ENCODE results near the gene EHBP1.
"Not testable (repeated sequence)": the region's sequence is repeated elsewhere in the genome, so short reads cannot be mapped to it uniquely, and the experiment has no call there.

The EHBP1 gene

GRCh38 chr2:63073994-63074393 lies 368.5 kb downstream of the EHBP1 start:
- DNase-seq (ENCODE audit: low read depth): no peak

GRCh38 chr2:63074399-63074798 lies 368.9 kb downstream of the EHBP1 start:
- DNase-seq (ENCODE audit: low read depth): not testable (repeated sequence)

- no peak for DNase-seq (ENCODE audit: low read depth)
These were observed 373.5 kb downstream of the EHBP1 start for GRCh38 chr2:63078852-63079606.

DNA sequence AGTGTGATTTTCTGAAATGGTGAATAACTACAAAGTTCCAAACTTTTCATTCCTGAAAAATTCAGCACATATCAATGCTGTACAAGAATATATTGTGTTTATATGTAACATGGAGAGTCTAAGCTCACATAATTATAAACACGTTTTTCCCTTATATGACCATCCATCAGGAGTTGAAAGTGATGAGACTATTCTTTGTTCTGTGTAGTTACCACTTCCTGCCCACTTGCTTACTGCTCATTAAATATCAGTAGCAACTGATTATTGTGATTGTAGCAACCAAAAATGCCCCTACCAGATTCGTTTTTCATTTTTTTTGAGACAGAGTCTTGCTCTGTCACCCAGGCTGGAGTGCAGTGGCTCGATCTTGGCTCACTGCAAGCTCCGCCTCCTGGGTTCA lies 375.9 kb downstream of the EHBP1 start:
- no peak for DNase-seq (ENCODE audit: low read depth)

GRCh38 chr2:63086687-63087086 lies 381.2 kb downstream of the EHBP1 start:
- DNase-seq (ENCODE audit: low read depth): no peak

DNA sequence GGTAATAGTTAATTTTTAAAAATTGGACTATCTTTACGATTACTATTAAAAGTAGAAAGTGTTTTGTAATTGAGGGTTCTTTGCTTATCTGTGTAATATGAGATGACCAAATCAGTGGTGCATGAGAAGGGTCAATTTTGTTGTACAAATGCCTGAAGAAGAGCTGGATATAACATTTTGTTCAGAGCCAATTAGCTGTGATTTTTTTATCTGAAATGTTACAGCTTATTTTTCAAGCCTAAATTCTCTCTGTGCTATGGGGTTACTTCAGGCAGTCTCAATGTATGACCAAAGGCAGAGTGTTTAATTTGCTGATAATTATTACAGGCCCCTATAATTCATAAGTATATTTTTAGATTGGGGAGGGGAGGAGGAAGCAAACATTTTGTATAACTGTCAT lies 386.9 kb downstream of the EHBP1 start:
- DNase-seq (ENCODE audit: low read depth): no peak

GRCh38 chr2:63092857-63093256 lies 387.3 kb downstream of the EHBP1 start:
- no peak for DNase-seq (ENCODE audit: low read depth)

GRCh38 chr2:63093502-63093901 lies 388.0 kb downstream of the EHBP1 start:
- no peak for DNase-seq (ENCODE audit: low read depth)
